ENCODE results near the gene CDK7.

Gene CDK7

GRCh38 chr5:69295088-69295754 lies 60.5 kb downstream of the CDK7 start:
- no peak for DNase-seq

GRCh38 chr5:69299625-69300024 lies 64.9 kb downstream of the CDK7 start:
- no peak for DNase-seq

DNA sequence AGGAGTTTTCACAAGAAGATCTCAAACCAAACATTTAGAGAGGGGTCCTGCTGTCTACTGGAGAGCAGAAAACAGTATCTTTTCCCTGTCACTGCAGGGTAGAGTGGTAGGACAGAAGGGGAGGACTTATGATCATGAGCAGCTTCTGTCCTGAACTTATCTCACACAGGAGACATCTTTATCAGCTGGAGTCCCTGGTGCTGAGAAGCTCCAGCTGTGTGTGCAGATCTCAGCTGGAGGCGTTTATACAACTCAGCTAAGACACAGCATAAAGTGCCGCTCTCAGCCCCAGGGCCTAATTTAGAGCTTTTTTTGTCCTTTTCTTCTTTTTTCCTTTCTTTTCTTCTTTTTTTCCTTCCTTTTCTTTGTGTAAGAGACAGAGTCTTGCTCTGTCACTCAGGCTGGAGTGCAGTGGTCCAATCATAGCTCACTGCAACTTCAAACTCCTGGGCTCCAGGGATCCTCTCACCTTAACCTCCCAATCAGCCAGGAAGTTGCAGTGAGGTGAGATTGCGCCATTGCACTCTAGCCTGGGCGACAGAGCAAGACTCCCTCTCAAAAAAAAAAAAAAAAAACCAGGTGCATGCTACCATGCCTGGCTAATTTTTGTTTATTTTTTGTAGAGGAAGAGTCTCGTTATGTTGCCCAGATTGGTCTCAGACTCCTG lies 66.0 kb downstream of the CDK7 start:
- no peak for DNase-seq

GRCh38 chr5:69305512-69305911 lies 70.8 kb downstream of the CDK7 start:
- no peak for DNase-seq

DNA sequence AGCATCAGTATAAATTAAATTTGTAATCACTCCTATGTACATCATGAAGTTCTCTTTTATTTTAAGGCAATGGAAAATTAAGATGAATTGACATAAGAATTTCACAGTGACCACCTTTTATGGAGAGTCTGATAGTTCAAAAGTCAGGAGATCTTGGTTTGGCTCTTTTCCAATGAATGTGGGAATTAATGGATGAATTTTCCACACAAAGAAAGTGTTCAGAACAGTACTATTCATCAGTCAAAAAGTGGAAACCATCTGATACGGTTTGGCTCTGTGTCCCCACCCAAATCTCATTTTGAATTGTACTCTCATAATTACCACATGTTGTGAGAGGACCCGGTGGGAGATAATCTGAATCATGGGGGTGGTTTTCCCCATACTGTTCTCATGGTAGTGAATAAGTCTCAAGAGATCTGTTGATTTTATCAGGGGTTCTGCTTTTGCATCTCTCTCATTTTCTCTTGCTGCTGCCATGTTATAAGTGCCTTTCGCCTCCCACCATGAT lies 73.4 kb downstream of the CDK7 start:
- DNase-seq: no peak

GRCh38 chr5:69309380-69309779 lies 74.7 kb downstream of the CDK7 start:
- DNase-seq: no peak

DNA sequence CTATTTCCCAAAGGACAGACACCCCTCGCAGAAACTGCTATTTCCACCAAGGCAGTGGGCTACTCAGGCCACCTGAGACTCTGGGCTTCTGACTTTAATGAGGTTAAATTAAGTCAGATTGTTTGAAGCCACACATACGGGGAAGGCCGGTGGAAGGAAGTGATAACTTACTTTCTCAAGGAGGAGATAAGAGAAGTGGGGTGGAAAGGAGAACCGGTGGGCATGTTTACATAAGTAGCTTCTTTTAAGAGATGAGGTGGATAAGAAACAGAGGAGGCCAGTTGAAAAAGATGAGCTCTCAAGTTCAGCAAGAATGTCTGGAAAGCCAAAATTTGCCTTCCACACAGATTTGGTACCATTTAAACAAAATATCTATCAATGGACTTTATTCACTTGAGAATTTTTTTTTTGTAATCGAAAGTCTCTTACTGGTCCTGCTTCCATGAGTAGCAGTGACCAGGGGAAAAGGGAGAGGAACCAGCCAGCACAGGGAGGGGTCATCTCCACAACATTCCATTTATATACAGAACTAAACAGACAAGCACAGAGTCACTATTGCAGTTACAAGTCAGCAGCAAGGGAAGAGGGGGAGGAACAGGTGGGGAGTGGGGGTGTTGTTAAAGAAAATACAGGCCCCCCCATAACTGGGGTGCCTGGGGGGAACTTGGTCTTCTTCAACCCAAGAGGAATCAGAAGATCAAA lies 77.9 kb downstream of the CDK7 start:
- DNase-seq: no peak

GRCh38 chr5:69313428-69313827 lies 78.7 kb downstream of the CDK7 start:
- DNase-seq: no peak

DNA sequence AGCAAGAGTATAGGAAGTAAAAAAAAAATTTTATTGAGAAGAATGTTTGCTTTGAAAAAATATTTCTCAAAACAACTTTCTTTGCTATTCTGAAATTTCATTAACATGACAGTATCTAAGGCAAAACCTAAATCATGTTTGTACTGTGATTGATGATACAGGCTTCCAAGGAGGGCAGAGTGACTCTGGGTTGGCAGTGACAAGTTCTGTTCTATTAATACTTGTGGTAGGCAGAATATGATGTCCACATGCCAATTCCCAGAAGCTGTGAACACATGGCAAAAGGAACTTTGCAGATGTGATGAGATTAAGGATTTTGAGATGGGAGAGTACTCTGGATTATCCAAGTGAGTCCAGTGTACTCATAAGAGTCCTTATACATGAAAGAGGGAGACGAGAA lies 81.3 kb downstream of the CDK7 start:
- no peak for DNase-seq

DNA sequence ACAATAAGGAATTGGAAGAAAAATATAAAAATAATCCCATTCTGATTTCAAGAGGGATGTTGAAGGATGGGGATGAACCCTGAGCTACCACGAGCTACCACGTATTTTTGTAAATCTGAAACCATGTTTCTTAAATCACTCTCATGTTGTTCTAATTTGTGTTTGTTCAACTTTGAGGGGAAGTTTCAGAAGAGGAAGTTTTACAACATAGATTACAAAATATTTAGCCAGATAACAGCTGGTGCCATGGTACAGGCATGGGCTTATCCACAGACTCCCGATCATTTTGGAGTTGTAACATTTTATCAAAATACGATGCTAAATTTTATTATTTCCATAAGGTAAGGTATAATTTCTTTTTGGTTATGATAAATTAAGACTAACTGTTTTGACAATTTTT lies 82.7 kb downstream of the CDK7 start:
- DNase-seq: no peak

DNA sequence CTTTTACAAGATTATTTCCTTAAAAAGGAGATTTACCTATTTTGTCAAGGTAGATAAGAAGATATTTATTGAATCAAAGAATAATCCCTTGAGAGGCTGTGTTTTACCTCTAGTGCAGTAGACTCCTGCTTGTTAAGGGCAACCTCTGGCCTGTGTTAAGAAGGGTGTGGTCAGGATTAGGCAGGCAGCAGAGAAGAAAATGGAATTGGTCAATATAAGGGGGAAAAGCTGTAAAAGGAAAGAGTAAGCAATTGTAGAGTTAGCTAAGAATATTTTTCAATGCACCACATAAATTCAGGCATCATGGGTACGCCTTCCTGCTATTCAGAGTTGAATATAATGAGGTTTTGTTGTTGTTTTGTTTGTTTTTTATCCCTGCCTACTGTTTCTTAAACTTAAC lies 91.7 kb downstream of the CDK7 start:
- no peak for DNase-seq

Measured in NCI-H2081 treated with DMSO at 0.1 percent for 48 hours (cell line).